ENCODE data around the gene CEP85.

The CEP85 gene

DNA sequence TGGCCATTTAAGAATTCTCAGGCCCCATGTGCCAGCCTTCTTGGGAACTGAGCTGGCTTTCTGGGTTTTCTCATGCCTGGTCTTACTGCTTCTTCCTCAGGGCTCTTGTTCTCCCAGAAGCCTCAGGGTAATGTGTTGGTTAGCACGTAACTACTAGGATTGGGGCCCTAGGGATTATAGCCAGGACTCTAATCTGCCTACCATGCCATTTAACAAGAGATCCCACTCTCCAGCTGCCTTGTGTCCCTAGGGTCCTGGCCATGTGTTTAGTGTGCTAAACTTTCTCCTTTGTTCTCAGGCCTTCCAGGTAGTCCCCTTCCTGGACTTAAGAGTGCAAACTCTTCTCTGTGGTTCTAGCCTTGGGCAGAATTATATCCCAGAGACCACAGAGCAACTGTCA, 43.7 kb downstream of the CEP85 start:
- DNase-seq (ENCODE audit: low read depth in 2 of 2) = no peak

DNA sequence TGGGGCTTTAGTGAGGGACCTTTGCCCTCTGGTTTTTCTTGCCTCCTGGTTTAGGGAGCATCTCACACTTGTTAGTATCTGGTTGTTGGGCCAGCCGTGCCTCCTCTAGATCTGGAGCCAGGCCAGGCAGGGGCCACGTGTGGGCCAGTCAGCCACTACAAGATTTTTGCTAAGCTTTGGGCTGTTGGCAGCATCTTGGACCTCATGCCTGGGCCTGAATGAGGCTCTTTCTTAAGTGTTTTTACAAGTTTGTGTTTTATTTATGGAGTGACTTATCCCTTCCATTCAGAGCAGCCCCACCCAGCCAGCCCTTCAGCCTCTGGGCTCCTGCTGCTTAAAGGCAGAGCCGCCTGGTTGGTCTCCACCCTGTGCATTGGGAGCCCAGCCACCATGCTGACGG, 44.3 kb downstream of the CEP85 start:
- no peak for DNase-seq (ENCODE audit: low read depth in 2 of 2)

DNA sequence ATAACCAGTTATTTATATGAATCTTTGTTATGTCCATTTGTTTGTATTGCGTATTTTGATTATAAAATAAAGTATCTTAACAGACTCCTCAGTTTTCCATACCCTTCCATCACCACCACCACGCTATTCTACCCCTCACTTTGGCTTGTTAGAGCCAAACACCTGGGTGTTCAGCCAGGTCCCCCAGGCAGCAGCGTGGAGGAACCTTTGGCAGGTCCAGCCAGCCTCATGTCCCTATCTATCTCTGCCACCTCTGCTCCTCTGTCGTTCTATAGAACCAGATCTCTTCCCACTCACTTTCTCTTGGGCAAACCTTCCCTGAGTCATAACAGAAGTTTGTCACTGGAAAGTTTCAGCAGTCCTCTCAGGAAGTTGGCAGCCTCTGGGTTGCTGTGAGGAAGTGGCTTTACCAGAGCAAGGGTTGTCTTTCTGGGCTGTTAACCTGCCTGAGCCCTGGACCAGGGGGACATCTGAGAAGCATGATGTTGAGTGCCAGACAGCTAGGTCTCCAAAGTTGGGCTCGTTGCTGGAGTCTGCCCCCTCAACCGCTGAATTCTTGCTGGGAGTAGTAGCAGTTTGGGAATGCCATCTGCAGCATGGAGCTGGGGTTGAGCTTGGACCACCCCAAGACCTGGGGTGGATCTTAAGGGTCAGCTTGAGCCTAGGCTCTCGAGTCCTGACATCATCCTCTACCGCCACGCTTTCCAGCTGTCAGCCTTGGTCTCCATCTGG, 44.9 kb downstream of the CEP85 start:
- DNase-seq (ENCODE audit: low read depth in 2 of 2) = no peak

DNA sequence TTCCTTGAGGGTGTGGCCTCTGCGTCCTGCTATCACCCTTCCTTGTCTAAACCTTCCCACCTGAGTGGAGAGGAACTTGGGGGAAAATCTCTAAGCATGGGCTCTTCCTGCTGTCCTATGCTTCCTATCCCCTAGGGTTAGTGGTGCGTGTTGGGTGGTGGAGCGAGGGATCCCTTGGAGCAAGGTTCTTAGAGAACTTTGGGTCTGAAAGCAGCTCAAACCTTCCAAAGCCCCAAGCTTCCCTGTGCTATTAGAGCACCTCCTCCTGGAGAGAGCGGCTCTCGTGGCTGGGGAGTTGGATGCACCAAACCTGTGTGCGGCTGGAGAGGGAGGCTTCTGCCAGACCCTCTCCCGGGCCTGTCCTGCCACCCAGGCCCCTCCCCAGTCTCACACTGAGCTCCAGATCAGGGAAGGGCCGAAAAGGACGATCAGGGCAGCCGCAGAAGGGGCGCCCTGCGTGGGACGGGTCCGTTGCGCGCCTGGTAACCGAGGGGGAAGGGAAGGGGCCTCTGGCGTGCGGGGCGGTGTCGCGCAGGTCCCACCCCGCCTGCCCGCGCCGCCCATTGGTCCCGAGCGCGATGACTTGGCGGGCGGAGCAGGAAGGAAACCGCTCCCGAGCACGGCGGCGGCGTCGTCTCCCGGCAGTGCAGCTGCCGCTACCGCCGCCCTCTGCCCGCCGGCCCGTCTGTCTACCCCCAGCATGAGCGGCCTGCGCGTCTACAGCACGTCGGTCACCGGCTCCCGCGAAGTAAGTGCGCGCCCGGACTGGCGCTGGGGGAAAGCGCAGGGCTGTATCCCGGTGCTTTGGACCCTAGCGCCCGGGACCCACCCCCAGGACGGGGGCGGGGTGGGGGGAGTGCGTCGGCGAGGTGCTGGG, 45.7 kb downstream of the CEP85 start, which contains the start of gene SH3BGRL3:
TSS of gene SH3BGRL3 (plus strand) at position 631 of the 877 bp plus-strand sequence. CDS start at position 701, 70 bp downstream.
- peak; percentile 71 to 81 for DNase-seq (ENCODE audit: low read depth in 2 of 2)

DNA sequence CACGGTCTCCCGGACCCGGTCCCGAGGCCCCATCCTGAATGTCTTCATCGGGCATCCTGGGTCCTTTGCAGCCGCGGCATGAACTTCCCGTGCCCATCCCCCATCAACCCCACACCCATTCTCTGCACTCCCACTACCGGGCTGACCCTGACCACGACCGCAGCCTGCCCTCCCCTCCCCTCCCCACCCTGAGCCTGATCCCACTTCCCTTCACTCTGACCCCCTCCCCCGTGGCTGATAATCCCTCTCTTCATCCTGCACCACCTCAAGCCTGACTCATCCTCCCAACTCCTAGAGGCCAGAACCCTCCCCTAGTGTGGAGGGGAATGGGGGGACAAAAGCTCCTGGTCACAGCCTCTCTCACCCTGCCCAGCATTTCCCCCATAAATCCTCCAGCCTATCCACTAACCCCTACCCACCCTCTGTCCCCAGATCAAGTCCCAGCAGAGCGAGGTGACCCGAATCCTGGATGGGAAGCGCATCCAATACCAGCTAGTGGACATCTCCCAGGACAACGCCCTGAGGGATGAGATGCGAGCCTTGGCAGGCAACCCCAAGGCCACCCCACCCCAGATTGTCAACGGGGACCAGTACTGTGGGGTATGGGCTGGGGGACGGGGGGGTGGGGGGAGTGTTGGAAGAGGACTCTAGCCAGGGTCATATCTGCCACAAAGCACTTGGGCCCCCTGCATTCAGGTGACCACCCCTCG, 46.5 kb downstream of the CEP85 start:
- no peak for DNase-seq (ENCODE audit: low read depth in 2 of 2)

DNA sequence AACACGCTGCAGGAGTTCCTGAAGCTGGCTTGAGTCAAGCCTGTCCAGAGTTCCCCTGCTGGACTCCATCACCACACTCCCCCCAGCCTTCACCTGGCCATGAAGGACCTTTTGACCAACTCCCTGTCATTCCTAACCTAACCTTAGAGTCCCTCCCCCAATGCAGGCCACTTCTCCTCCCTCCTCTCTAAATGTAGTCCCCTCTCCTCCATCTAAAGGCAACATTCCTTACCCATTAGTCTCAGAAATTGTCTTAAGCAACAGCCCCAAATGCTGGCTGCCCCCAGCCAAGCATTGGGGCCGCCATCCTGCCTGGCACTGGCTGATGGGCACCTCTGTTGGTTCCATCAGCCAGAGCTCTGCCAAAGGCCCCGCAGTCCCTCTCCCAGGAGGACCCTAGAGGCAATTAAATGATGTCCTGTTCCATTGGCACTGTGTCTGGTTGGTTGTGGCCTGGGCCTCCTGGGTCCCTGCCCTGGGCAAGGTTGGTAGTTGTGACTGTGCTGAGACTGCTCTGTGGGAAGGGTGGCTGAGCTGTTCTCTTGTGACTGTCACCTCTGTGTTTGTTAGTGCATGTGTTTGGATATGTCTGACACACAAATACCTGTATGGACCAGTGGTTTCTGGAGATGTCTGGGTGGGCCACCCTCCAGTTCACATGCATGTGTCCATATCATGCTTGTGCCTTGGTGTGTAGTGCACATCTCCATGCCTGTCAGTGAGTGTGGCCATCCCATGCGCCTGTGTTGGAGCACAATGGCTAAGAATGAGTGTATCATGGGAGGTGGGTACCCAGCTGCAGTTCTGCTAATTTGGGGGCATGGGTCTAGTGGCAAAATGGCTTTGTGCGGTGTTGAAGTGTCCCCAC, 47.3 kb downstream of the CEP85 start:
- no peak for DNase-seq (ENCODE audit: low read depth in 2 of 2)

DNA sequence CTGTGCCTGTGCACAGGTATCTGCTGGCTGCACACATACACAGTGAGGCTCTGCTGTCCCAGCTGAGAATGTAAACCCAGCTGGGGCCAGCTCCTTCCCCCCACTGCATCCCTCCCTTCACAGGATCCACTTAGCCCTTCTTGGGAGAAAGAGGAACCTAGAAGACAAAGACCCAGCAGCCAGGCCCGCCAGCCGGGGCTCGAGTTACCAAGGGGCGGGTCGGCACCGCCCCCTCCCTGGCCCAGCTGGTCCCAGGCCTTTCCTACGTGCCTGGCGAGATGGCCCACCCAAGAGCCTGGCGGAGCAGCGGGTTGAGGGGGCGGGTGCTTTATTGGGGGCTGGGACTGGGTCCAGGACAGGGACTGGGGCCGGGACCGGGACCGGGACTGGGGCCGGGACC, 48.0 kb downstream of the CEP85 start:
- DNase-seq (ENCODE audit: low read depth in 2 of 2) = no peak

DNA sequence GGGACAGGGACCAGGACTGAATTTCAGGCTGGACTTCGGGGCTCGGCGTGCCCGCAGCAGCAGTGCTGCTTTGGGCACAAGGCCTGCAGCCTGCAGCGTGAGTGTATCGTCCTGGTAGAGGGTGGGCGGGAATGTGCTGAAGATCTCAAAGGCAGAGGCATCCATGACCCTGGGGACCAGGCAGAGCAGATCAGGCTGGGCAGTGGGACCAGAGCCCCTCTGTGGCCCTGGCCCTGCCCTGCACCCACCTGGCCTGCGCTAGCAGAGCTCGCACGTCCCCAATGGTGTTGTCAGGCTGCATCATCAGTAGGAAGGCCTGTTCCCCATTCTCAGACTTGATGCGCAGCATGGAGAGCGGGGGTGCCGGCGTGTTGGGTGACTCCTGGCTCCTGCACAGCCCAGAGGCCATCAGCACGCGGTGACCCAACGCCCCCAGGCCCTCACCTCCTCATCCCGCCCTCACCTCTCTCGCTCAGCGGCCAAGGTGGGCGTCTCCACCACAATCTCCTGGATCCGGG, 48.5 kb downstream of the CEP85 start:
- DNase-seq (ENCODE audit: low read depth in 2 of 2) = no peak

DNA sequence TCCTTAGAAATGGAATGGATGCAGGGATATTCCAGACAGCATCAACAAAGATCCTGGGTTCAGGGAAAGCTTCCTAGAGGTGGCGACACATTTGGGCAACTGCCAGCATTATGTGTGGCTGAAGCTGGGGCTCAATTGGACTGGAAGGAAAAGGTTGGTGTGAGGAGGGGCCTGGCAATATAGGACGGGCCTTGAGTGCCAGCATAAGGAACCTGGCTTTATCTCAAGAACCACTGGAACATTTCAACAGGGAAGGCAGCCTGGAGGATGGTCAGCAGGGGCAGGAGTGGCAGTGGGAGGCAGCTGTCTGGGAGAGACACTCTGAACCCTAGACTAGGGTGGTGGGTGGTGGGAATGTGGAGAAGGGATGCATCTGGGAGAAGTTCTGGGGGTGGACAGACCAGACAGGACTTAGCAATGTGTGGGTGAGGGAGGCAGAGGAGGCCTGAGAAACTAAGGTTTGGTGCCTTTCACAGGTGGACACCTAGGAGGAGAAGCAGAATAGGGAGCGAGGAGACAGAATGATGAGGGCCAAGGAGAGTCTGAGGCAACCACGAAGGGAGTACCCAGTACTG, 49.4 kb downstream of the CEP85 start:
- DNase-seq (ENCODE audit: low read depth in 2 of 2) = no peak

DNA sequence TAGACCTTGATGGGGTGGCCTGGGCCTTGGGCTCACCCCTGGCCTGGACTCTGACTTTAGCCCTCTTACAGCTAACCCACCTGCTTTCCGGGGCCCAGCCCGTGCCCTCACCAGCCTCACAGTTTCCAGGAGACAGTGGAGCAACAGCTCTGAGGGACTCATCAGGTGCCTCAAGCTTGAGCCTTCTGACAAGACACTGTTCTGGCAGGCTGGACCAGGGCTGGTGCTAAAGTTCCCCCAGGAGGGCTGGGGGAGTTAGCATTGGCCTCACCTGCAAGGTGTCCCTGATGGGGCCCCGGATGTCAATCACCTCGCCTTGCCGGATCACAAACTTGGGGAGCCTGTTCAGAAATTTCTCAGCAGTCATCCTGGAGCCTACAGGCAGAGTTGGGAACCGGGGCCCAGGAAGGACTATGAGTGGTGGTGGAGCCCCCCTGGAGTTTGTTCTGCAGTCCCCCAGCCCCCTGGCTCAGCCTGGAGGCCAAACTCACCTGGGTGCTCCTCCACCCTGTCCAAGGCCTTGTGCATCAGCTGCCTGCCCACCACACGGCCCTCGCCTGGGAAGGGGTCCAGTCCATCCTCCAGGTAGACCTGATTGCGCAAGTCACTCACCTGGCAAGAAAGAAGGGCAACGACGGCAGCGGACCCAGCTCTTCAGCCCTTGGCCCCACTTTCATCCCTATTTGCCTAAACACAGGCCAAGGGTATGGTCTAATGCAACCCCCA, 50.0 kb downstream of the CEP85 start:
- no peak for DNase-seq (ENCODE audit: low read depth in 2 of 2)

DNA sequence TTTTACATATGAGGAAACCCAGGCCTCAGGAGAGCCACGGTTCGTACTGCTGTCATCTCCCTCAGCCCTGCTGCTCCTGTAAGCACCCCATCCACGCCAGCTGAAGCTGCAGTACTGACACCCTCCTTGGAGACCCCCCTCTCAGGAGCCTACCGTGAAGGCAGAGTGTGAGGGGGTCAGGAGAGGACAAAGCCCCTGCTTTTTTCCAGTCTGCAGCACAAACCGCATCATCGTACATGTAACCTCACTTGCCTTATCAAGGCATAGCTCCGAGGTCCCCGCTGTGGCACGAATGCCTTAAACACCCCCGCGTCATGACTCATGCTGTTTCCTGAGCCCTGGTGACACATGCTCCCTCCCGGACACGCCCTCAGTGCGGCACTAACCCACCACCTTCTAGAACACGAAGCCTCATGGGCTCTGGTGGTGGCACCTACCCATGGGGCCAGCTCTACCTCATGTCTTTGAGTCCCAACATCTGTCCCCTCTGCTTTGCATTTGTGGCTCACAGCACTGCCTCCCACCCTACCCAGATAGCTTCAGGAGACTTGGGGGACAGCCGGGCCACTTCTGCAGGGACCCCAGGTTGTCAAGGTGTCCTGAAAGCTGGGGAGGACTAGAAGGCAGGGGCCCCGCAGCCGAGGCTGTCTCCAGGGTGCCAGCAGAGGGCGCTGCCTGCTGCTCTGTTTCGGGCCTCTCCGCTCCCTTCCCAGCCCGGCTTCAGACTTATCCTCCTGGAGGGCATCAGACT, 50.8 kb downstream of the CEP85 start:
- DNase-seq (ENCODE audit: low read depth in 2 of 2) = peak; percentile 96 to 98

DNA sequence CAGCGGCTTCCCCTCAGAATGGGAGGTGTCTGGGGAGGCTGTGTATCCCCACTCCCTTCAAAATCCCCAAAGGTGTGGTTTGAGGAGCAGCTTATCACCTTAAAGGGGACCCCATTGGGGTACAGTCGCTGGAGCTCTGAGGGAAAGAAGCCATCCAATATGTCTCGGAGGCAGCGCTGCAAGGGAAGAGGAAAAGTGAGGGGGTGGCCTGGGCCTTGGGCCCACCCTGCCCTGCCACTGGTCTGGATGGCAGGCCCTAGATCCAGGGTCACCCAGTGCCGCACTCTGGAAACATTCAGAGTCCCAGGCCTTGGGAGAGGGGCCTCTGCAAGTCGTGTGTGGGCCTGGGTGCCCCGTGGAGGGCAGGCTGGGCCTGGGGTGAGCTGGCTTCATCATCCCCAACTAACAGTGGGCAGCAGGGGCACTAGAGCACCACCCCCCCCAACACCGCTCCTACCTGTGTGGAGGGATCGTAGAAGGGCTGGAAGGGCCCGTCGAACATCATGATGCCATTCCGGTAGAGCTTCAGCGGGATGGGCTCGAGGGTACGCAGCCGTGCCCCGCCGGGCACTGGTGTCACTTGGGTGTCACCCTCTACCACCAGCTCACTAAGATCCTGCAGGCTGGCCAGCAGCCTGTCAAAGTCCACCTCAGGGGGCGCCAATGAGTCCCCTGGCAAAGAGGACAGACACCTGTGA, 51.5 kb downstream of the CEP85 start:
- DNase-seq (ENCODE audit: low read depth in 2 of 2) = no peak

DNA sequence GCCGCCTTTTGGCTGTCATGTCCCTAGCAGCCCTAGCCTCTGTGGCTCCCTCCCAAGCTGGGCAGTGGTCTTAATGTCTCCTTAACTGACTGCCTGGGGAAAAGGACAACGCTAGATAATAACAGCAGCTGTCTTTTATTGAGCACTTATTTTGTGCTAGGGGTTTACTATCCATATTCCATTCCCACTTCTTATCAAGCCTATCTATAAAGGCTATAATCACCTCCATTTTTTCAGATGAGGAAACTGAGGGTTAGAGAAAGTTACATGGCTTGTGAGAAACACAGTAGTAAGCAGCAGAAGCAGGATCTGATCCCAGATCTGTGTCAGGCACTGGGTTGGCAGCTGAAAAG, 52.0 kb downstream of the CEP85 start:
- DNase-seq (ENCODE audit: low read depth in 2 of 2) = no peak

DNA sequence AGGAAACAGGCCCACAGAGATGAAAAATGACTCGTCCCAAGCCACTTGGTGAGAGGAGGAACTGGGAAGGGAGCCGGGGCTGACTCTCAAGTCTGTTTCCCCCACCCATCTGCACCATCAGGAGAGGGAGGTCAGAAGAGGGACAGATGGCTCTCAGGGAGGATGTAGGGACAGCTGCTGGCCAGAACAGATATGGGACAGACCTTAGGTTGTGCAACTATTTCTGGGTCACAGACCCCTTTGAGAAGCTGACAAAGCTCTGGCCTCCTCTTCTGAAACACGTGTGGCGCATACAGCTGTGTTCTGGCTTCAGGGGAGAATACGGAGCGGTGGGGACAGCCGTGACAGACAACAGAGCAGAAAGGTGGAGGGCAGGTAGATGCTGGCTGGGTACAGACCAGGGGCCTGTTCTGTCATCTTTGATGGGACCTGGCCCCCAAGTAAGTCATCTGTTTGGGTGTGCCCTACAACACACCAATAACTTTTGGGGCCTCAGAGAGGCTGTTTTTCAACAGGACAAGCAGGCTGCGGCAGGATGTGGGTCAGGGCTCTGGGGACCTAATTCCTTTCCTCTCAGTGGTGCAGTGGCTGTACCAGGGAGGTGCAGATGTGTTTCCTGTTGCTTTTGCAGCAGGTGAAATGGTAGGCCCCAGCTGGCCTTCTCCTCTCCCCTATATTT, 53.2 kb downstream of the CEP85 start:
- DNase-seq (ENCODE audit: low read depth in 2 of 2) = peak; percentile 49 to 62

DNA sequence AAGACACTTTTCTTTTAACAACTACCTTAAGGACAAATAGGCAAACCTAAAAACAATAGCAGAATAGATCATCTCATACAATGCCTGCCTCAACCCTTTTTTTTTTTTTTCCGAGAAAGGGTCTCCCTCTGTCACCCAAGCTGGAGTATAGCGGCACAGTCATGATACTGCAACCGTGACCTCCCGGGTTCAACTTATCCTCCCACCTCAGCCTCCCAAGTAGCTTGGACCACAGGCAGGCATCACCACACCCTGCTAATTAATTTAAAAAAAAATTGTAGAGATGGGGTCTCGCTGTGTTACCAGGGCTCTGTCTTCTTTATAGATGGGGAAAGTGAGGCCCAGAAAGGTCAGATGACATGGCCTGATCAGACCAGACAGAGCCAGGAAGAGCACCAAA, 53.8 kb downstream of the CEP85 start:
- DNase-seq (ENCODE audit: low read depth in 2 of 2) = no peak

DNA sequence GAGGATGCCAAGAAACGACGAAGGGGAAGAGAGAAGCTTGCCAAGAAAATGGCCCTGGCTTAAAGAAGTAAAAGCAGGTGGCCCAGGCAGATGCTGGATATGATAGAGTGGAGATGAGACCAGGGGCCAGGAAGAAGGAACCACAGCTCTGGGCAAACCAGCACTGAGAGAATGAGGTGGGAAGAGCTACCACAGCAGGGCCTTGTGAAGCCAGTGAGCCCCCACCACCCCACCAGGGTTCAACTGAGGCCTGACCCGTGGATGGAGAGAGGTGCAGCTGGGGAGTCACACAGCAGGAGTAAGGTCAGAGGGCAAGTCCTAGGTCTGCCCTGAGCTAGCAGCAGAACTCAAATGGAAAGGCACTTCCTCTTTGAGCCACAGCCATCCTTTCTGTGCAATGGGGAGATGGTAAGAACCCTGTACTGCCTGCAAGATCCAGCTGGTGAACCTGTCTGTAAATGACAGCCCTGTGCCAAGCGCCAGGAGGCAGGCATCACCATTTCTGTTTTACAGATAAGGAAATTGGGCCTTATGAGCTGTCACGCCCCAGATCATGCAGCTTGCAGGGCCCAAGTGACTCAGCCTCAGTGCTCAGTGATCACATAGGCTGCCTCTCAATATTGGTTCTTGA, 54.4 kb downstream of the CEP85 start:
- DNase-seq (ENCODE audit: low read depth in 2 of 2) = peak; percentile 66 to 72

DNA sequence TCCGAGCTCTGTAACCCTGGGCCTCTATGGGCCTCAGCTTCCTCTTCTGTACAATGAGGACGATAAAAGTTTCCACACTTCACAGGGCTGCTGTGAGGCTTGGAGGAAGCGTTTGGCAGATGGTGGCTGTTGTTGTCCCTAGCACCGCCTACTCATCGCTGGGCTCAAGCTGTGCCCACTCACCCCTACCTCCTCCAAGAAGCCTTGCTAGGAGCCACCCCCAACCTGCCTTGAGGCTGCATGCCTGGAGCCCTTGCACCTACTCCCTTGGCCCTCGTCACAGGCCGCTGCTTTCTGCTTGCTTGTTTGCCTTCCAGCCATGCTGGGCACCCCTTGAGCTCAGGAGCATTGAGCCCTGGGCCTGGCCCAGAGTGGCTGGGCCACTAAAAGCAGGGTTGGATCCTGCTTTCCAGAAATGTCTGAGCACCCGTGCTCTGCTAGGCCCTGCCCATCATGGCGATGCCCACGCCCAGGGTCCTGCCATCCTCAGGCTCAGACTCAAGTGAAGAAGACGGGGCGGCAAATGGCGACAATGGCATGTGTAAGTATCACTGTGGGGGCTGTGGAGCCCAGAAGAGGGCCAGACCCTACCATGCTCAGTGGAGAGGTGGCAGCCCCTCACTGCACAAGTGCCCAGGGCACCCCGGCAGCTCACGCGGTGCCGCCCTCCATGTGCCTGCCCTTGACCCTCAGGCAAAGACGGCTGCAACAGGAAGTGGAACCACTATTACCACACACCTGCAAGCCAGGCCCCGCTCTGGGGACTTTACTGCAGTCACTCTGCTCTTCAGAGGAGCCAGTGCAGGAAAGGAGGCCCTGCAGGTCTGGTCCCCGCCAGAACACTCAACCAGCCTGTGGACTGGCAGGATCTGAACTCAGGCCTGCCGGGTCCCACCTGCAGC, 55.4 kb downstream of the CEP85 start:
- DNase-seq (ENCODE audit: low read depth in 2 of 2) = no peak
